ENCODE results near the gene KIAA1755.

GRCh38 chr20:38230957-38231526 lies 29.5 kb downstream of the KIAA1755 start:
- TF ChIP-seq CTCF (IDR thresholded peaks at IDR 0.05 in 4 of 5, conservative IDR thresholded peaks at IDR 0.05 in 1 of 5) (no peak), POLR2A (IDR thresholded peaks at IDR 0.05) (no peak)

Measured in gastrocnemius medialis (tissue), 4 donors.